Measurements from ENCODE around the gene THAP12. TPM values are rescaled to one million over a fixed set of nuclear protein-coding genes. Genes with fewer than 3 reads are reported as not detected.

Gene THAP12
- total RNA-seq, 4 donors from 2014 or later: 15.6 to 25.4 (median 22.3) TPM

GRCh38 chr11:76395296-76395695 is 14.4 kb upstream of the THAP12 start:
- intact Hi-C loops (cut with DNase I; ENCODE audit: low total_unique reads): no loop called here
- TF ChIP-seq CTCF (IDR thresholded peaks at IDR 0.05): no peak
- no peak for TF ChIP-seq POLR2A (IDR thresholded peaks at IDR 0.05)
- H3K4me3 ChIP-seq (ENCODE audit: low read depth, poor library complexity, severe bottlenecking): no peak overlapping the region
- DNase-seq (ENCODE audit: low spot score in 2 of 2): no peak
- WGBS, 2 donors: 93 to 94% methylated on average over 1 of the region's 1 CpG

GRCh38 chr11:76394411-76394810 is 13.5 kb upstream of the THAP12 start:
- no peak for DNase-seq (ENCODE audit: low spot score in 2 of 2)
- intact Hi-C loops (cut with DNase I; ENCODE audit: low total_unique reads): no loop called here
- H3K4me3 ChIP-seq (ENCODE audit: low read depth, poor library complexity, severe bottlenecking): no peak overlapping the region
- TF ChIP-seq POLR2A (IDR thresholded peaks at IDR 0.05) (no peak), CTCF (IDR thresholded peaks at IDR 0.05) (no peak)

- no peak for DNase-seq (ENCODE audit: low spot score in 2 of 2)
- 81 to 94% methylated on average over 1 of the region's 1 CpG for WGBS, 2 donors
- no peak overlapping the region for H3K4me3 ChIP-seq (ENCODE audit: low read depth, poor library complexity, severe bottlenecking)
- intact Hi-C loops (cut with DNase I; ENCODE audit: low total_unique reads): no loop called here
- TF ChIP-seq POLR2A (IDR thresholded peaks at IDR 0.05): no peak
- TF ChIP-seq CTCF (IDR thresholded peaks at IDR 0.05): no peak
Measured at GRCh38 chr11:76392870-76393269, 11.9 kb upstream of the THAP12 start.

GRCh38 chr11:76391811-76392475 is 11.0 kb upstream of the THAP12 start:
- H3K4me3 ChIP-seq (ENCODE audit: low read depth, poor library complexity, severe bottlenecking): no peak overlapping the region
- intact Hi-C loops (cut with DNase I; ENCODE audit: low total_unique reads): no loop called here
- 89 to 91% methylated on average over 7 of the region's 7 CpGs for WGBS, 2 donors
- DNase-seq (ENCODE audit: low spot score in 2 of 2): no peak
- no peak for TF ChIP-seq CTCF (IDR thresholded peaks at IDR 0.05)
- no peak for TF ChIP-seq POLR2A (IDR thresholded peaks at IDR 0.05)

- no peak for DNase-seq (ENCODE audit: low spot score in 2 of 2)
- 43 to 48% methylated on average over 6 of the region's 6 CpGs for WGBS, 2 donors
- no peak for TF ChIP-seq POLR2A (IDR thresholded peaks at IDR 0.05)
- TF ChIP-seq CTCF (IDR thresholded peaks at IDR 0.05): no peak
- H3K4me3 ChIP-seq (ENCODE audit: low read depth, poor library complexity, severe bottlenecking): no peak overlapping the region
- intact Hi-C loops (cut with DNase I; ENCODE audit: low total_unique reads): no loop called here
Measured at GRCh38 chr11:76391021-76391420, 10.1 kb upstream of the THAP12 start.

GRCh38 chr11:76388408-76388807 is 7.5 kb upstream of the THAP12 start:
- intact Hi-C loops (cut with DNase I; ENCODE audit: low total_unique reads): no loop called here
- no peak for DNase-seq (ENCODE audit: low spot score in 2 of 2)
- TF ChIP-seq CTCF (IDR thresholded peaks at IDR 0.05) (no peak), POLR2A (IDR thresholded peaks at IDR 0.05) (no peak)
- 70 to 71% methylated on average over 2 of the region's 2 CpGs for WGBS, 2 donors
- H3K4me3 ChIP-seq (ENCODE audit: low read depth, poor library complexity, severe bottlenecking): no peak overlapping the region

All from lower leg skin (tissue), 4 donors.